ENCODE data around the gene ZNF488. TPM values are rescaled to one million over a fixed set of nuclear protein-coding genes. Genes with fewer than 3 reads are reported as not detected.

ZNF488 gene
- total and polyA plus RNA-seq, 8 donors, result 0.38 to 3.1 (median 2.0) TPM

DNA sequence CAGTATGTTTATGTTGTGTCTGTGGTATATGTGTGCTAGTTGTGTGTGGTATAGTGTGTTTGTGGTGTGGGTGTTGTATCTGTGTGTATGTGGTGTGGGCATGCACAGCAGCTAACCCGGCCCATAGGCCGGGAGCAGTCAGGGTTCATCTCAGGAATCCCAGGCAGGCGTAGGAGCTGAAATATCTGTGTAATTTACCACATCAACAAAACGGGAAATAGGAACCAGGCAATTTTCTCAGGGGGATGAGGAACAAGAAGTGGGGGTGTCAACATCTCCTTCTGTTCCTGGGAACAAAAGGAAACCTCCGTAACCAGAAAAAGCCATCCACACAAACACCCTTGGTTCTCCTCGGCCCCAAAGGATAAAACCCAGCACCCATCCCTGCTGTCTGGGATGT is 24.5 kb upstream of the ZNF488 start:
- Histone ChIP-seq H3K27ac (no peak overlapping the region), H3K4me3 (no peak overlapping the region), H3K36me3 (no peaks in the 10 kb centered on the region), H3K9me3 (no peaks in the 10 kb centered on the region), H3K27me3 (no peaks in the 10 kb centered on the region), H3K4me1 (peaks cover 2 to 6% of the 10 kb centered on the region in 2 donors)
- intact Hi-C loops (cut with DNase I), result no loop called here
- no peak for ATAC-seq
- TF ChIP-seq CTCF (IDR thresholded peaks at IDR 0.05), result no peak
- DNase-seq, result no peak

DNA sequence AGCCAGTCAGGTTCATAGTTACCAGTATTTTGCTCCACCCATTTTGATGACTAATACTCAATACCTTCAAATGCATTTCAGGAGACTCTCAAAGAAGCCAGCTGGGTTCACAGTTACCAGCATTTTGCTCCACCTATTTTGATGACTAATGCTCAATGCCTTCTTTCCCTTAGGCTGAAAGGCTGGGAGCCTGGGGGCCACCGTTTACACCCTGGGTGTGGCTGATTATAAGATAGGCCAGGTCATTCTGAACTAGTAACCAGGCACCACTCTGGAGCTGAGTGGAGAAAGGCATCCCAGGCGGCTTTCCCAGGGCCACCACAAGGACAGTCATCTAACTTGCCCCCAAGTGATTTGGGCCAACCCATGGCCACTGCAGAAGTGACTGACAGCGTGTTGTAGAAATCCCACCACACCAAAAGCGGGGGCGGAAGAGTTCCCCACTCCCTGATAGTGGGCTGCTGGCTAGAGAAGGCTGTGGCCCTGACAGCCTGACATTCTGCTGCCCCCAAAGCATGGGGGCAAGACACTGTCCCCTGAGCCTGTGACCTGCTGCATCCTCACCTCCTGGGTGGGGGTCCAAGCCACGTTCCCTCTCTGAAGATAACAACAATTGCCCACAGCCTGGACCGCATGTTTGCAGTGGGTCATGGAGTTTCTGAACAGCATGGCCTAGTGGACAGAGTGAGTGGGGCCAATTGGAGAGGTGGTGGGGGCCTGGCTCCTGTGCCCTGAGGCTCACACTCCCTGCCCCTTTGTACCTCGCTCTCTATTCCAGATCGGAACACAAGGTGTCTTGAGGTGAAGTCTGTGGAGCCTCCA is 23.0 kb upstream of the ZNF488 start:
- Histone ChIP-seq H3K27me3 (no peaks in the 10 kb centered on the region), H3K9me3 (no peaks in the 10 kb centered on the region), H3K36me3 (no peaks in the 10 kb centered on the region), H3K4me1 (peaks cover 6 to 7% of the 10 kb centered on the region in 2 donors), H3K27ac (no peak overlapping the region), H3K4me3 (no peak overlapping the region)
- DNase-seq, result peak in 1 of 4 donors; percentile 45
- ATAC-seq, result peak; percentile 77
- no peak for TF ChIP-seq CTCF (IDR thresholded peaks at IDR 0.05)
- intact Hi-C loops (cut with DNase I), result no loop called here

- intact Hi-C loops (cut with DNase I), result no loop called here
- Histone ChIP-seq H3K36me3 (no peaks in the 10 kb centered on the region), H3K4me3 (no peak overlapping the region), H3K27me3 (no peaks in the 10 kb centered on the region), H3K4me1 (peaks cover 6 to 7% of the 10 kb centered on the region in 2 donors), H3K27ac (peak overlapping the region in 1 of 2 donors; percentile 33), H3K9me3 (no peaks in the 10 kb centered on the region)
- ATAC-seq (no peak), DNase-seq (peak in 1 of 4 donors; percentile 52)
- TF ChIP-seq CTCF (IDR thresholded peaks at IDR 0.05), result no peak
Measured at GRCh38 chr10:47406548-47406869, 22.4 kb upstream of the ZNF488 start.

DNA sequence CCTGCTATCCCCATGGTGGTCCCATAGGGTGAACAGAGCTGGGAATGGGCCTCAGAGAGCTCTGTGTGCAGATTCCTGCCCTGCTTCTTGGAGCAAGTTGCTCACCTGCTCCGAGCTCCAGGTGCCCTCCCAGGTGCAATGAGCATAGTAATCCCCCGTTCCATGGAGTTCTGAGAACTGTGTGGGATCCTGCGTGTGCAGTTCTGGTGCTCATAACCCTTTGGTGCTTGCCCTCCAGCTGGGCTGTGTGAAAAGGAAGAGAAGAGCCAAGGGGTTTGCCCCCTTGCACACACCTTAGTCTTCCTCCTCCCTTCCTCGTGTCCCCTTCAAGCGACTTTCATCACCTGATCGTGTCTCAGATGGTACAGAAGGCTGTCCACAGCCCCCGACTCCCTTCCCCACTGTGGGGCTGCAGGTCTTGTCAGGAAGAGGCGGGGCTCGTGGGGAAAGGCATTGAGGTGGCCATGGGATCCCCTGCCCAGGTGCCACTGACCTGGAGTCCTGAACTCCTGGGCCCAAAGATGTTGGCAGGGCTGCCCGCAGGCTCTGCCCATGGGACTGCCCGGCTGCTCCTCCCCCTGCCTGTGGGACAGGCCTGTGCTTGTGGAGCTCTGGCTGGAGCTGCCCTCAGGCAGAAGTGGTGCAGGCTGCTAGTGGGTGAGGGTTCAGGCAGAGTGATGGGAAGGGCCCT is 21.9 kb upstream of the ZNF488 start:
- Histone ChIP-seq H3K36me3 (no peaks in the 10 kb centered on the region), H3K27ac (peak overlapping the region in 1 of 2 donors; percentile 33), H3K4me3 (no peak overlapping the region), H3K9me3 (no peaks in the 10 kb centered on the region), H3K4me1 (peaks cover 6 to 7% of the 10 kb centered on the region in 2 donors), H3K27me3 (no peaks in the 10 kb centered on the region)
- no peak for ATAC-seq
- intact Hi-C loops (cut with DNase I), result no loop called here
- no peak for TF ChIP-seq CTCF (IDR thresholded peaks at IDR 0.05)
- peak in 1 of 4 donors; percentile 67 for DNase-seq

GRCh38 chr10:47404937-47405336 is 20.8 kb upstream of the ZNF488 start:
- DNase-seq (no peak), ATAC-seq (no peak)
- Histone ChIP-seq H3K27me3 (no peaks in the 10 kb centered on the region), H3K4me1 (peaks cover 6 to 7% of the 10 kb centered on the region in 2 donors), H3K27ac (no peak overlapping the region), H3K9me3 (no peaks in the 10 kb centered on the region), H3K4me3 (no peak overlapping the region), H3K36me3 (no peaks in the 10 kb centered on the region)
- no peak for TF ChIP-seq CTCF (IDR thresholded peaks at IDR 0.05)
- intact Hi-C loops (cut with DNase I), result no loop called here

Measured in left lung (tissue), 10 donors.